ENCODE data around the gene MPV17L2.

DNA sequence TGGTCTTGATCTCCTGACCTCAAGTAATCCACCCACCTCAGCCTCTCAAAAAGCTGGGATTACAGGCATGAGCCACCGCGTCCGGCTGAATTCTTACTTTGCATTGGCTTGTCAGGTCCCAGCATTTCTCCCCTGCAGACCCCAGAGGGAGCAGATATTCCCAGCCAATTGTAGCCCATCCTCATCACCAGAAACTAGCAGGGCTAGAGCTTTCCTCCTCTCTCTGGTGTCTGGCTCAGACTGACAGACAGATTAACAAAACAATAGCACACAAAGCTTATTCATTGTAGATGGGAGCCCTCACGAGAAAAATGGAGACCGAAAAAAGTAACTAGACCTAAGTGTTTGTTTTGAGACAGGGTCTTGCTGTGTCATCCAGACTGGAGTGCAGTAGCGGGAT, 7.5 kb upstream of the MPV17L2 start:
- TF ChIP-seq CTCF (IDR thresholded peaks at IDR 0.05; ENCODE audit: low read depth, low read length, poor library complexity, severe bottlenecking), result no peak
- no peak for TF ChIP-seq EZH2phosphoT487 (IDR thresholded peaks at IDR 0.05; ENCODE audit: borderline replicate concordance, low read length)
